Stimulated activated CD4-positive, alpha-beta T cell treated with anti-CD3 and anti-CD28 coated beads, Interleukin-4, amount 100 ng/mL, for 1 hour (primary cell): ENCODE measurements around the gene SOCS2.

Experiments used
- DNase-seq: peaks from one replicate; pipeline ENCODE4 v3.0.0-alpha.2; 2020

Gene SOCS2

DNA sequence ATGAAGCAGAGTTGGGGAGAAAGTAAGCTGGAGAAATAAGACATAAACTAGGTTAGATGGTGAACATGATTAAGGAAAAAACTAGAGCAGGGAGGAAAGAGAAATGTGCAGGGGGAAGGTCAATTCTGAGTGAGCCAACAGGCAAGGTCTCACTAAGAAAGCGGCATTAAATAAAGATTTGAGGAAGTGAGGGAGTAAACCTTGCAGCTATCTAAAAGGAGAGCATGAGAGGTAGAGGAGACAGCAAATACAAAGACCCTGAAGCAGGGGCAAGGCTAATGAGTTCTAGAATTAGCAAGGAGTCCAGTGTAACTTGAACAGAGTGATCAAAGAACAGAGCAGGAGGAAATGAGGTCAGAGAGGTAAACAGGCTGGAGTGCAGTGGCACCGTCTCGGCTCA lies 4.4 kb upstream of the SOCS2 start:
- no peak for DNase-seq

DNA sequence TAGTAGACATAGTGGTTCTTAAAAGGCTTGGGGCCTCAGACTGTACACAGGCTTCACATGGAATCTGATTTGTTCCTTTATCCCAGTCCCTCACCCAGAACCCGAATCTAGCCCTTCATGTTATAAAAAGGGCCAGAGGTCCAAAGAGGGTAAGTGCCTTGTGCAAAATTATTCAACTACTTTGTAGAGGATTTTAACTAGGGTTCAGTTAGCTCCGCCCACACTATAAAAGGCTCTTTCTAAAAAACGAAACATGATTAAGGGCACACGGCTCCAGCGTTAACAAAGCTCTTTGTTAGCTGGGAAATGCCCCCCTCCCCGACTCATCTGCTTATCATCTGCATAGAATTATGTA lies 3.2 kb upstream of the SOCS2 start:
- no peak for DNase-seq

DNA sequence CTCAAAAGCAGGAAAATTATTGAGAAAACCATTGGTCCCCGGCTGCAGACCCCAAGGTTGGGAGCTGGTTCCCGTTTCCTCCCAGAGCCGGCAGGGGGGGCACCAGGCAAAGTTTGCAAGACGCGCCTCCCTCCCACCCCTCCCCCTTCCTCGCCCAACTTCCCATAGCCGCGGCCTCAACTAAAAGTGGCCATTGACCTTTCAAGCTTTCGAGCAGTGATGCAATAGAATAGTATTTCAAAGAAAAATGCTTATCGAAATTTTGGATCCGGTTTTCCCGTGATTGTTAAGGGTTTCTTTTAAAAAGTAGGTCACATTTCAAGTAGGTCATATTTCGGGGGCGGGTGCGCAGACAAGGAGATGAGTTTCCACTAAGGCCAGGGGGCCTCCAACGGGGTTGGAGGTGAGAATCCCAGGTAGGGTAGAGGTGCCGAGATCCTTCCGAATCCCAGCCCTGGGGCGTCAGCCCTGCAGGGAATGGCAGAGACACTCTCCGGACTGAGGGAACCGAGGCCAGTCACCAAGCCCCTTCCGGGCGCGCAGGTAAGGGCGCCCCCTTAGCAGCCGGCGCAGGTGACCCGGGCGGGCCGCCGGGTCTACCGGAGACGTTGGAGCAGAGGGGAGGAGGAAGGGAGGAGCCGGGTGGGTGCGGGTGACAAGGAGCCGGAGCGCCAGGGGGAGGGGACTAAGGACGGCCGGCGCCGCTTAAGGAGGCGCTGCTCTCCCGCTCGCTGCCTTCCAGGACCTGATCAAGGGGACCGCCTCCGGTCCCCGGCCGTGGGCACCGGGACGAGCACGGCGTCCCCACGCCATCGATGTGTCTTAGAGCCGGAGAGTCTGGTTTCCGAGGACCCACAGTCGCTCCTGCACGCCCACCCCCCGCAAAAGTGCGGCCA lies 2.6 kb upstream of the SOCS2 start:
- DNase-seq: peak; percentile 77

DNA sequence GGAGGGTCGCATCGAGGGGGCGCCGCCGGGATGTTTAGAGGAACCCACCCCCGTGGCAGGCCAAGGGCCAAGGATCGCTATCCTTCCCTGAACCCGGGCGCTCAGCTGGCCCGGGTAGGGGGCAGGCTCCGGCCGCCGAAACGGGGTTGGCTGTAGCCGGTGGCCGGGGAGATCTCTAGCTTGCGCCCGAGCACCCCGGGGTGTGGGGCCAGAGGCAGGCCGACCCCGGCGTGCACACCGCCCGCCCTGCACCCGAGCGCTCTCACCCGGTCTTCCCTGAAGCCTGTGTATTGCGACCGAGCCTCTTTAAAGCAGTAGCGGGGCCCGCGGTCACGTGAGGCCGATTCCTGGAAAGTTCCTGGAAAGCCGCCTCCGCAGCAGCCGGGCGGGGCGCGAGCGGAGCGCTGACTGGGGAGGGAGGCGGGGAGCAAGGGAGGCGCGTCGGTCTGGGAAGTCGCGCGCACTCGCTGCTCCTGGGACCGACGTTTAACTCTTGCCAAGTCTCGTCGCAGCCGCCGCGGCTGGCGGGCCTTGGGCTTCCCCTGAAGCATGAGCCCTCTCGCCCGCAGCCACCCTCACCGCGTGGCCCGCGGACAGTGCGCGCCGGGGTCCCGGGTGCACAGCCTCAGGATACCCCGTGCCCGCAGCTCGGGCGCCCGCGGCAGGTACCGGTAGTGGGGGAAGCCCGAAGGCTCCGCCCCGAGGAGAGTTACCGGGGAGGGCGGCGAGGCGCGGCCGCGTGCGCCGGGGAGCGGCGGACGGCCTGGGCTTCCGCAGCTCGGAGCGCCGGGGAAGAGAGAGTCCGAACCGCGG lies 1.7 kb upstream of the SOCS2 start:
- peak; percentile 92 for DNase-seq

DNA sequence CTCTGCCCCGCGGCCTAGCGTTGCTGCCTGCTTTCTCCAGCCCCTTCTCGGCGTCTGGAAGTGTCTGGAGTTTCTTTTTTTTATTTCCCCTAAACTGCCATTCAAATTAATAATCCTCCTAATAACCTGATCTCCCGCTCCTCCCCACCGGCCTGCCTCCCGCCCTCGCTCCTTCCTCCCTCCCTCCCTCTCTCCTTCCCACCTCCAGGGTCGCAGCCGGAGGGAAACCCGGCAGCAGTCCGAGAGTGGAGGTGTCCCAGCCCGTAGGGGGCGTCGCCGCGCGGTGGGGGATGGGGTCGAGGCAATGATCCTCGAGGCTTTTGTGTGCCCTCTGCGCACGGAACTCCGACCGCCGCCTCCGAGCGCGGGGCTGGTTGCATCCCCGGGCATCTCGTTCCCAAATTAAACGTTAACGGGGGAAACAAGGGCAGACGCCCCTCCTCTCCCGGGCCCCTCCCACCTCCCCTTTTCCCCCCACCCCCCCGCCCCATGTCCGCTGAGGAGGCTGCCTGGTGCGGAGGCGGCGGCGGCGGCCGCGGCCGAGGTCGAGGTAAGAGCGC lies 1.0 kb upstream of the SOCS2 start:
- peak; percentile 75 for DNase-seq

DNA sequence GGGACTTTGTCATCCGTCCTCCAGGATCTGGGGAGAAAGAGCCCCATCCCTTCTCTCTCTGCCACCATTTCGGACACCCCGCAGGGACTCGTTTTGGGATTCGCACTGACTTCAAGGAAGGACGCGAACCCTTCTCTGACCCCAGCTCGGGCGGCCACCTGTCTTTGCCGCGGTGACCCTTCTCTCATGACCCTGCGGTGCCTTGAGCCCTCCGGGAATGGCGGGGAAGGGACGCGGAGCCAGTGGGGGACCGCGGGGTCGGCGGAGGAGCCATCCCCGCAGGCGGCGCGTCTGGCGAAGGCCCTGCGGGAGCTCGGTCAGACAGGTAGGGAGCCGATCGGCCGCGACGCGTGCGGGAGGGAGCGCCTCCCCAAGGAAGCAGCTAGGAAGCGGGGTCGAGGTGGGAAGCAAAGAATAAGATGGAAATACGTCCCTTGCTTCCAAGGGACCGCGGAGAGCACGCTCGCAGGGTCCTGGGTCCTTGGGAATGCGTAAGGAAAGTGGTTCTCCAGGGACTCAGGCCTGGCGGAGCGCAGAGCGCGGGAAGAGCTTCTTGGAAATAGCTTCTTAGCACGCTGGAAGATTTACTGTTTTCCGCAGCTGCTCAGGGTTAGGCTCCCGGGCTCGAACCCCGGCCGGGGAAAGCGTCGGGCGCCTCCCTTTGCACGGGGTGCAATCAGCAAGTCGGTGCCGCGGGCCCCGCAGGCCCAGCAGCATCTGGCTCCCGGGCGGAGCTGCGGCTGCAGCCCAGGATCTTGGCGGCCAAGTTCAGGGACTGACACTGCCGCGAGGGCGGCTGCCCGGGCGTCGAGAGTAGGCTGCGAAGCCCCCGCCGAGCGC lies 457 bp downstream of the SOCS2 start:
- DNase-seq: peak; percentile 16

DNA sequence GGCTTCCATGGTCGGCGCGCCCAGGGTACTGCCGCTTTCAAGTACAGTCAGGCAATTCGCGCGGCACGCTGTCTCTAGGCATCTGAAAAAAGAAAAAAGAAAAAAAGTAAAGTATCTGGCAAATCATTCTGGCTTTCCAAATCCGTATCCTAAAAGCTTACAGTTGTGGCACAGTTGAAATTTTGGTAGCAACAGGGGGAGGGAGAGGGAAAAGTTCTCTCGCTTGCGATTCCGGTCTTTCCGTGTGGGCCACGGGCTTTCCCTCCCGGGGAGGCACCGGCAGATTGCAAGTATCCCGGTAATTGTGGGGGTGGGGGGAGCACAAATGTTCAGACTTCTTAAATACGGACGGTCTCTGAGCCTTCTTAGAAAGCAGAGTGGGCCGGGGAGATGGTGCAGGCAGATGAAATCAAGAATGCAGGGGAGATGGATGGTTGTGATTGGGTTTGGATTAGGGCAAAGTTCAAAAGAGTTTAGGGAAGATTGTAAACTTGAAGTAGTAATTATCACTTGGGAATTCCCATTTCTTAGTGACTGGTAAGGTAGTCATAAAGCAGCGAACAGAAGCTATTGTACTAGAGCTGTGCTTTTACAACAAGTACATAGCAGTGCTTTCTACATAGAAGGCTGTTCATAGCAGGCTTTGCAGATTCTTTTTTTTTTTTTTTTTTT lies 1.2 kb downstream of the SOCS2 start:
- peak; percentile 50 for DNase-seq

DNA sequence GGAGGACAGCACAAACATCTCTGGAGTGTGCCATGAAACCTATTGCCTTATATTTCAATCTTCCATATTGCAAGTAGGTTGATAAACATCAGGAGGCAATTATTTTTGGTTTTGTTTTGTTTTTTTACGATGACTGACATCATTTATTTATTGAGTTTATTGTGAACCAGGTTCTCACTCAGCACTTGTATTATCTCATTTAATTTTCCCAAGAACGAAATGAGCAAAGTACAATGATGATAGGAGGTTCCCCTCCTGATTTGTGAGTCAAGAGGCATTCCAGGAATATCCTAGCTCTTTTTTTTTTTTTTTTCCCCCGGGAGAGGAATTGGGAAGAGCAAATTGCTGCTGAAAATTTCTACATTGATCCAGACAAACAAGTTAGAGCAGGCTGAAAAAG lies 4.7 kb downstream of the SOCS2 start:
- DNase-seq: no peak

DNA sequence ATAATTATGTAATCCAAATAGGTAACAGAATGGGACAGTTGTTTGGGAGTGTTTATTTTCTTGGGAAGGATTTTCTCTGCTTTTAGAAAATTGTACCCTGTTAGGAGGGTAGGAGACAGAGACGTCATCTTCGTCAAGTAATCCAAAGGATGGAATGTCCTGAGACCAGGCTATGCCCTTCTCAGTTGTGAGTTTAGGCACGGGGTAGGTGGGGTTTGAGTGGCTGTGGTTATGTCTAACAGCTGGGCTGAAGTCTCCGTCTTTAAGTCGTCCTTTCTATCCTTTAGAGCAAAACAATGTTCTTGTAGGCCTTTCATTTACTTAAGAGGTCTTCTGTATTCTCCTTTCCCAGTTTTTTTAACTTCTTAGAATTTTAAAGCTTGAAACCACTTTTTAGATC lies 5.7 kb downstream of the SOCS2 start:
- DNase-seq: no peak

DNA sequence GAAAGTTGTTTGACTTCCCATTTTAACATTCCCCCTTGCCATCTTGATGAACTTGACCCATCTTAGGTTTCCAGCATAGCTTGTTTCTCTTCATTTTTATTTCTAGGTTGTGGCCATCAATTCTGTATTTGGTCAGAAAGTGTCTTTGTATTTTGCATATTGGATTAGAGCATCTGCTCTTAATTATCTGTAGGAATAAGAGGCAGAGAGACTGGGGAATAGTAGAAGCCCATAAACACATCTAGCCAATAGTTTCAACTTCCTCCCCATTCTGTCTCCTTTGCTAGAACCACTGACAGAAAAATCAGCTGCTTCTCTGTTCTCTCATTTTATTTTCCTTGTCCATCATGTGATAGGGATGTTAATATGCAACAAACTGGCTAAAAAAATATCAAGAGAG lies 8.2 kb downstream of the SOCS2 start:
- DNase-seq: no peak

DNA sequence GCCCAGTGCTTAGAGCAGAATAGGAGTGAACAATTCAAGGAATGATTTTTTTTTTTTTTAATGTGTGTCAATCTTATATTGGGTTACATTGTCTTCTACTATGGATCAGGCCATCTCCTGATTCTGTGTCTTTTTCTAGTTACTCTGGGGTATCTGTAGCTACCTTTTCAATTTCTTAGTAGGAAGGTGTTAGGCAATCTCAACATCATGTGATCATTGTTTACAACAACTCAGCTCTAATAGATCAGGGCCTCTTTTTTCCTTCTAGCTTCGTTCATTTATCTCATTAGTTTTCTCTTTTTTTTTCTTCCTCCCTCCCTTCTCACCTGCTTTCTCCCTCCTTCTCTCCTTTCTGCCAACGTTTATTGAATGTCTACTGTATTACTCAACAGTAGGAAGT lies 8.9 kb downstream of the SOCS2 start:
- no peak for DNase-seq

DNA sequence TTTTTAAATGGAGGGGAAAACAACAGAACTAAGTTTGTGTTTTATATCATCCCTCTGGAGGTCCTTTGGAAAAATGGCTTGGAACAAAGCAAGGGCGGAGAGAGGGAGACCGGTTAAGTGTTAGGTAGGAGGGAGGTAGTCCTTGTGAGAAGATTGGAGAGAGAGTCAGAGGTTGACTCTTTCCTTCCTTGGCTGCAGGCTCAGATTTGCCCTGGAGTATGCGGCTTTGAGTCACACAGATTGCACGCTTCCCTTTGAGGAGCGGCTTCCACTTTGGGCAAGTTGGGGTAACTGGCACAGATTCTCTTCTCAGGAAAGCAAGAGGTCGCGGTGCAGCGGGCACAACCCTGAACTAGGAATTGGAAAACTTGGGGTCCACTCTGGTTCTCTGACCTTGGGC lies 9.9 kb downstream of the SOCS2 start:
- DNase-seq: no peak

DNA sequence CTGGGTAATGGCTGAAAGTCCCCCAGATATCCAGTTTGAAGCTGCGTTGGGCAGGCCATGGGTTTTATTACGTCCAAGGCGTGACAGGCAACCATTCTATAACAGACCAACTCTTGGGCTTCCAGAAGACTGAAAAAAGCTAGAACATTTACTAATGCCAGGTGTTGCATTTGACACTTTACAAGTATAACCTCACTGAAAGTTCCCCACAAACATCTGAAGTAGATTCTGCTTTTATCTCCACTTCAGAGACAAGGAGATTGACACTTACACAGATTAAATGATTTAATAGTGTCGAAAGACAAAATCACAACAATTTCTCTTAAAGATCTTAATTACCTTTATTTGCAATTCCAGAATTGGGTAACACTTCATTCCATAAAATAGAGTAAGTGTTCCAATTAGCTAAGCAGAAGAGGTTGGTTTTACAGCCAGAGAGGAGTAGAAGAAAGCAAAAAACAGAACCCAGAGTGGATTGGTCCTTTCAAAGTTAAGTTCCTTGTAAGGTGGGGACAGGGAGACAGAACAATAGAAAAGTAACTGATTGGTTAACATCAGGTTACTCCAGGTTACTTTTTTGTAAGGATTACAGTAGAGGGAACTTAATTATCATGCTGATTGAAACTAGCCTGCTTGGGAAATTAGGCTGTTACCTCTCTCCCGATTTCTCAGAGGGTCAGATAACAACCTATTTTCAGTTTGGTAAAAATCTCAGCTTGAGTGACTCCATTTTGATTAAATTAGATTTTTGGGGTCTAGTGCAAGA lies 11.3 kb downstream of the SOCS2 start:
- no peak for DNase-seq

DNA sequence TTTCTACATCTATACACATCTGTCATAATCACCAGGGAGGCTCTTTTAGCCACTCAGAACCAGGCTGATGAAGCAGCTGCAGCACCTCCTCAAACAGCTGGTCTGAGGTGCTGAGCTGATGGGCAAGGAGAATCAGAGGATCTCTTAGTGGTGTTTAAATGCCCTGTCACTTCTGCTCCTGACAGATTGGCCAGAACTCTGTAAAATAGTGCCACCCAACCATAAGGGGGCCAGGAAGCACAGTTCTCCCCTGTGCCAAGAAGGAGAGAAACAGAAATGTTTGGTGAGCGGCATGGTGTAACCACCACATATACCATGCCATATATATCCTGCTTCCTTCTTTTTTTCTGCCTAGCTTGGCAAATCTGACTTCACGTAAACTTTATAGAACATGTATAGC lies 12.8 kb downstream of the SOCS2 start:
- no peak for DNase-seq

DNA sequence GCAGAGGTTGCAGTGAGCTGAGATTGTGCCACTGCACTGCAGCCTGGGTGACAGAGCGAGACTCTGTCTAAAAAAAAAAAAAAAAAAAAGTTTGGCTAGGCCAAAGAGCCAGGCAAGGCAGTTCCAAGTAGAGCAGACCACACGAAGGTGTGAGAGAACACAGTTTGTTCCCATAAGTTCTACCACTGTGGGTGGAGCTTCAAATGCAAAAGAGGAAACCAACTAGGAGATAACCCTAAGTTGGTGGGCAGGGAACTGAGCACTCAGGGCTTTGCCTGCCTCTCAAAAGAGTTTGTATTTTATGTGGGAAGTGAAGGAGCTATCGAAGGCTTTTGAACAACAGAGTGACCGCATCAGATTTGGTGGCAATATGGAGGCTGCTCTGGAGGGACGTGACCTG lies 15.1 kb downstream of the SOCS2 start:
- no peak for DNase-seq

DNA sequence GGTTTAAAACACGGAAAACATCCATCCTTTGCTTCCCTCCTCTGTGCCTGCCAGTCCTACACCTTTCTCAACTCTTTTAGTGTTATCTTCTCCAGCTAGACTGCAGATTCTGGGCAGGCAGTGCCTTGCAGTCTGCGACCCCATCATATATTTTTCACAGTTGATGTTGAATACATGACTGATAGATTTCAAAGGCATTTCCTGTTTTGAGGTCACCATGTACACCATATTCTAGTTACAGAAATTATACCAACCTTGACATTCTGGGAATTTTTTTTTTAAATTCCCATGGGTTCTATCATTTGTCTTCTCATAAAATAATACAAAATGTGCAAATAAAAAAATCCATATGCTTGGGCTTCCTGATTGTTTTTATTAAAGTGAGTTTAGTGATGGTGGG lies 16.6 kb downstream of the SOCS2 start:
- no peak for DNase-seq

DNA sequence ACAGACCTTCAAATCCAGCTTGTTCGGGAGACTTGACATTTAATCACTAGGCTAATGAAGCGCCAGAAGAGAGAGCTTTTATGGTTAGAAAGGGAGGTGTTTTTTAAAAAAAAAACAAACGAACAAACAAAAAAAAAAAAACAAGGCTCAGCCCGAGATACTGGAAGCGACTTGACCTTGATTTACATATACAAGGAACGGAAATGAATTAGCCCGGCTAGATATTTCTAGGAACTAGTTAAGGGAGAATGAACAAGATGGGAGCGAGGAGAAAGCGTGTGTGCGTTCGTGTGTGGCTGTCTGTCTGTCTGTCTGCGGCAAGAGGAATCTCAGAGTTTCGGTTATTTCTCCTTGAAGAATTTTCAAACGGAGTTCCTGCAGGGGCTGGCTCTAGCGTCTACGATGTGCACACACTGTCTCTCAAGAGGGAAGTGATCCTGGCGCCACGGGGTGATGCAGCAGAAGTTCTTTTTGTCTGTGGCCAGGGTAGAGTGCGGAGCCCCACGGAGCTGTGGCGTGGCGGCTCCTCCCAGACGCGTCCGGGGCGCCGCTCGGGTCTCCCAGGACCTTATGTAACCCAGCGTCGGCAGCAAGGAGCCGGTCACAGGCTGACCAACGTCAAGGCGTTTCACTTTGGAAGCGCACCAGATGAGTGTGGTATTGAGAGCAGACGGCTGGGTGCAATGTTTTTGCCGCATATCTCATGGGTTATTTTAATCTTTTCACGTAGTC lies 18.8 kb downstream of the SOCS2 start:
- DNase-seq: peak; percentile 26

DNA sequence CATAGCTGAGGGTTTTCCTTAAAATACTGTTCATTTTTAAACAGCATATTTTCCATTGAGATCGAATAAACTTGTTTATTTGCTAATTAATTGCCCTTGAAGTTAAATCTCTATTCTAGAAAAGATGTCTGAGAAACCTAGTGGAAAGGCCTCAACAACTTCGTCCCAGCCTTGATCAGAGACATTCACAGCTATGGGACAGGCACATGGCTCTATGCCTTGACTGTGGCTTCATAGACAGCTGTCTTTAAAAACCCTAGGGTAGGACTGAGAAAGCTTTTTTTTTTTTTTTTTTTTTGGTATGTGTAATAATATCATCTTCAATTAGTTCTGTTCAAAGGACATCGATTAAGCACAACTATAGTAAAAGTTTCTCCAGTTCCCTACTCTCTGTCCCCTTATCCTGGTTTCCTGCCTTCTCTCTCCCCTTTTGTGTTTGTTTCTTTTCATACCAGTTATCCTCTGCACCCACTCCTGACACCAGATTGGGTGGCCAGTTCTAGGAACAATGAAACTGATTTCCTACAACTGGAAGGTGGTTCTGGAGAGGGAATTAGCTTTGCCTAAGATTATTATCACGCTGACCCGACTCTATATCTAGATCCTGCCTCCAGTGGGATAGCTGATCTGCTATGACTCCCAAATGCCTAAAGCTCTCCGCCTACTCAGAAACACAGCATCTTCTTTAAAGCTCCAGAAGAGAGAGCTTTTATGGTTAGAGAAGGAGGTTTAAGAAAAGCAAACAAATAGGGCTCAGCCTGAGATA lies 20.3 kb downstream of the SOCS2 start:
- no peak for DNase-seq

DNA sequence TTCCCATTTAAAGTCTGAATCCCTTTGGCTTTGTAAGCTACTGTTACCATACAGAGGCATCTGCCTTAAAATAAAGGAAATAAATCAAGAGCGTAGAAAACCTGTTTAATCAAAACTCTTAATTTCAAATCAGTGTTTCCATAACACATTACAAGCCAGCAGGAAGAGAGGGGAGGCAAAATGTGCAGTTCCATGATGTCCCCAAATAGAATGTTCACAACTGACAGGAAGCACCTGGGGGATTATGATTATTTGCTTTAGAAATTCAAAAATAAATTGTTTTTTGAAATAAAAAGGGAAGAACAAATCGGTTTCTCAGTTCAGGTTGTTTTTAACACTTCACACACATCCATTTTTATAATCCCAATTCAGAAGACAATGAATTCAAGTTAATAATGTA lies 21.4 kb downstream of the SOCS2 start:
- DNase-seq: no peak

DNA sequence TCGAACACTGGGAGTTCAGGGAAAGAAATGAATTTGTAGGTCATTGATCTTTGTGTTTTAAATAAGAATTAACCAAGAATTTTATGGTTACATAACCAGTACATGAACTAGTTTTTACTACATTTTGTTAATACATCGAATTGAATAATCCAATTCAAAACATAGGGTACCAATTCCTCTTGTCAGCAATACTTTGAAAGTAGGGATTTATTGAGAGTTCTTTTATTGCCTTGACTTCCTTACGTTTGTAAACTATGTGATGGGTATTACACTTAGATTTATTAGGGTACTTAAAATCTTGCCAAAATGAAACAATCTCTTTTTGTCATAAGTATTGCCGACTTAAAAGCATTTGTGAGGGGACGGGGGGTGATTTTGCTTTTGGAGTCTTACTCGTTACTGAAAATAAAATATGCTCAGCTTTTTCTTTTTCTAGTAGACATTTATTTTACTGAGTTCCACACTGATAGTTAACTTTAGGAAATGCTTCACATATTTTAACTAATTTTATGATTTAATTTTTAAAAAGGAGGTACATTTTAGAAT lies 22.4 kb downstream of the SOCS2 start:
- no peak for DNase-seq
